ENCODE data around the gene MORF4L1.
"Not testable (repeated sequence)": the region's sequence is repeated elsewhere in the genome, so short reads cannot be mapped to it uniquely, and the experiment has no call there.

Gene MORF4L1

GRCh38 chr15:78927077-78927790 lies 54.5 kb downstream of the MORF4L1 start:
- DNase-seq: no peak

- DNase-seq: not testable (repeated sequence)
These were observed 55.5 kb downstream of the MORF4L1 start for GRCh38 chr15:78928176-78928575.

GRCh38 chr15:78928616-78929093 lies 56.0 kb downstream of the MORF4L1 start:
- no peak for DNase-seq

- no peak for DNase-seq
These were observed 57.0 kb downstream of the MORF4L1 start for GRCh38 chr15:78929536-78930264.

GRCh38 chr15:78930577-78931388 lies 58.1 kb downstream of the MORF4L1 start:
- DNase-seq: no peak

GRCh38 chr15:78931439-78932257 lies 59.0 kb downstream of the MORF4L1 start:
- DNase-seq: no peak

GRCh38 chr15:78932258-78932808 lies 59.6 kb downstream of the MORF4L1 start:
- no peak for DNase-seq

GRCh38 chr15:78933187-78933822 lies 60.6 kb downstream of the MORF4L1 start:
- DNase-seq: no peak

- DNase-seq: no peak
These were observed 61.3 kb downstream of the MORF4L1 start for GRCh38 chr15:78933823-78934654.

- DNase-seq: no peak
These were observed 61.9 kb downstream of the MORF4L1 start for GRCh38 chr15:78934655-78935023.

- DNase-seq: no peak
These were observed 64.5 kb downstream of the MORF4L1 start for GRCh38 chr15:78937132-78937739.

GRCh38 chr15:78938658-78939488 lies 66.2 kb downstream of the MORF4L1 start:
- DNase-seq: no peak

GRCh38 chr15:78942741-78943140 lies 70.1 kb downstream of the MORF4L1 start:
- DNase-seq: no peak

GRCh38 chr15:78943692-78944091 lies 71.0 kb downstream of the MORF4L1 start:
- DNase-seq: no peak

GRCh38 chr15:78944202-78944625 lies 71.5 kb downstream of the MORF4L1 start:
- DNase-seq: no peak

GRCh38 chr15:78944669-78945407 lies 72.1 kb downstream of the MORF4L1 start, which contains the start of gene CTSH:
Gene CTSH, minus strand, starts transcription at chr15:78945046. Its CDS starts 65 bp downstream, at chr15:78944981.
- peak; percentile 44 for DNase-seq

GRCh38 chr15:78946493-78946892 lies 73.8 kb downstream of the MORF4L1 start:
- no peak for DNase-seq

- no peak for DNase-seq
These were observed 74.8 kb downstream of the MORF4L1 start for GRCh38 chr15:78947506-78947905.
